Panc1 (cell line): ENCODE results near the gene PIP4K2A.

ENCODE experiments used
- CTCF ChIP-seq: fragments of 450-650 bp; IDR thresholded peaks from 2 replicates; pipeline ENCODE4 v1.5.1; 2017; ENCODE audit warnings: mild to moderate bottlenecking
- POLR2AphosphoS5 ChIP-seq: IDR thresholded peaks from 2 replicates; pipeline ENCODE4 v1.6.1; 2012; ENCODE audit warnings: mild to moderate bottlenecking, low read depth, low read length, moderate library complexity
- SIN3A ChIP-seq: IDR thresholded peaks from 2 replicates; pipeline ENCODE4 v1.6.1; 2012; ENCODE audit warnings: low read depth, mild to moderate bottlenecking, low read length, moderate library complexity, borderline replicate concordance; ENCODE audit not compliant: insufficient read depth
- TCF7L2 ChIP-seq: IDR thresholded peaks from 2 replicates; pipeline ENCODE4 v1.6.1; 2011; ENCODE audit warnings: mild to moderate bottlenecking, low read depth, low read length, inconsistent platforms
- TF ChIP-seq, protein P1 (sequence below), 2 experiments: IDR thresholded peaks; 2 replicates each; pipeline ENCODE4 v1.6.1; 2011 to 2012; ENCODE audit warnings: low read depth in 2 of 2, control low read depth in 1 of 2, low read length in 1 of 2, mild to moderate bottlenecking in 1 of 2, moderate library complexity in 1 of 2; ENCODE audit not compliant: insufficient read depth in 1 of 2

GRCh38 chr10:22727112-22727511 is 12.7 kb upstream of the PIP4K2A start:
- TF ChIP-seq SIN3A = no peak
- no peak for TF ChIP-seq CTCF
- TF ChIP-seq POLR2AphosphoS5 = no peak
- TF ChIP-seq, protein P1, sequence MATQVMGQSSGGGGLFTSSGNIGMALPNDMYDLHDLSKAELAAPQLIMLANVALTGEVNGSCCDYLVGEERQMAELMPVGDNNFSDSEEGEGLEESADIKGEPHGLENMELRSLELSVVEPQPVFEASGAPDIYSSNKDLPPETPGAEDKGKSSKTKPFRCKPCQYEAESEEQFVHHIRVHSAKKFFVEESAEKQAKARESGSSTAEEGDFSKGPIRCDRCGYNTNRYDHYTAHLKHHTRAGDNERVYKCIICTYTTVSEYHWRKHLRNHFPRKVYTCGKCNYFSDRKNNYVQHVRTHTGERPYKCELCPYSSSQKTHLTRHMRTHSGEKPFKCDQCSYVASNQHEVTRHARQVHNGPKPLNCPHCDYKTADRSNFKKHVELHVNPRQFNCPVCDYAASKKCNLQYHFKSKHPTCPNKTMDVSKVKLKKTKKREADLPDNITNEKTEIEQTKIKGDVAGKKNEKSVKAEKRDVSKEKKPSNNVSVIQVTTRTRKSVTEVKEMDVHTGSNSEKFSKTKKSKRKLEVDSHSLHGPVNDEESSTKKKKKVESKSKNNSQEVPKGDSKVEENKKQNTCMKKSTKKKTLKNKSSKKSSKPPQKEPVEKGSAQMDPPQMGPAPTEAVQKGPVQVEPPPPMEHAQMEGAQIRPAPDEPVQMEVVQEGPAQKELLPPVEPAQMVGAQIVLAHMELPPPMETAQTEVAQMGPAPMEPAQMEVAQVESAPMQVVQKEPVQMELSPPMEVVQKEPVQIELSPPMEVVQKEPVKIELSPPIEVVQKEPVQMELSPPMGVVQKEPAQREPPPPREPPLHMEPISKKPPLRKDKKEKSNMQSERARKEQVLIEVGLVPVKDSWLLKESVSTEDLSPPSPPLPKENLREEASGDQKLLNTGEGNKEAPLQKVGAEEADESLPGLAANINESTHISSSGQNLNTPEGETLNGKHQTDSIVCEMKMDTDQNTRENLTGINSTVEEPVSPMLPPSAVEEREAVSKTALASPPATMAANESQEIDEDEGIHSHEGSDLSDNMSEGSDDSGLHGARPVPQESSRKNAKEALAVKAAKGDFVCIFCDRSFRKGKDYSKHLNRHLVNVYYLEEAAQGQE (IDR thresholded peaks at IDR 0.05; ENCODE audit: insufficient read depth in 1 of 2, low read depth in 2 of 2, low read length in 1 of 2) = no peak
- TF ChIP-seq TCF7L2 = no peak
